IMR-90 (cell line): ENCODE data around the gene PYCR2. TPM values are rescaled to one million over a fixed set of nuclear protein-coding genes. Genes with fewer than 3 reads are reported as not detected.

Experiments
- ATAC-seq: fragments of 200-7000 bp; cut with Tn5 transposase; 2 replicates; pipeline ENCODE4 v1.9.1; 2020; ENCODE audit warnings: low read depth, mild to moderate bottlenecking, moderate library complexity
- BruUV-seq: library from RNA; stranded (reverse); fragments of 400-500 nt; replicated peaks from 2 replicates; lab custom pipeline; 2021; lab: Mats Ljungman, UMichigan
- CTCF ChIA-PET: fragments of 300-600 bp; formaldehyde crosslinking; extraction: SDS; loops from one replicate; lab custom pipeline; 2021; ENCODE audit warnings: antibody characterized with exemption; lab: Yijun Ruan, JAX
- POLR2A ChIA-PET: fragments of 300-600 bp; sonication (Branson Sonifier 250); formaldehyde crosslinking; loops from one replicate; lab custom pipeline; 2022; ENCODE audit warnings: antibody characterized with exemption; ENCODE audit not compliant: unreplicated experiment; lab: Charles Lee
- DNase-seq: peaks from one replicate; pipeline ENCODE4 v3.0.0; 2013
- H2AFZ ChIP-seq: replicated peaks from 2 replicates; pipeline ENCODE3; 2013; ENCODE audit warnings: low read length, mild to moderate bottlenecking; ENCODE audit not compliant: poor library complexity
- H2AK5ac ChIP-seq: 2 replicates; pipeline ENCODE4 v1.6.1; 2013; ENCODE audit warnings: low read depth, low read length, inconsistent platforms
- H2AK9ac ChIP-seq: replicated peaks from 2 replicates; pipeline ENCODE3; 2013; ENCODE audit warnings: mild to moderate bottlenecking, low read depth, low read length, moderate library complexity; ENCODE audit not compliant: poor library complexity
- H2BK120ac ChIP-seq: 2 replicates; pipeline ENCODE4 v1.6.1; 2013; ENCODE audit warnings: low read depth, low read length, inconsistent platforms
- H2BK15ac ChIP-seq: 3 replicates; pipeline ENCODE4 v1.6.1; 2013; ENCODE audit warnings: low read depth, low read length, inconsistent platforms
- H2BK20ac ChIP-seq: 2 replicates; pipeline ENCODE4 v1.6.1; 2013; ENCODE audit warnings: low read depth, mild to moderate bottlenecking, inconsistent platforms, low read length, moderate library complexity
- H2BK5ac ChIP-seq: 2 replicates; pipeline ENCODE4 v1.6.1; 2013; ENCODE audit warnings: mild to moderate bottlenecking, low read depth, low read length, inconsistent platforms; ENCODE audit not compliant: poor library complexity, severe bottlenecking
- H3K14ac ChIP-seq: replicated peaks from 2 replicates; pipeline ENCODE4 v1.6.1; 2013; ENCODE audit warnings: low read depth, low read length, inconsistent platforms
- H3K18ac ChIP-seq: 2 replicates; pipeline ENCODE4 v1.6.1; 2013; ENCODE audit warnings: low read depth, low read length, control low read depth
- H3K23ac ChIP-seq: 2 replicates; pipeline ENCODE4 v1.6.1; 2013; ENCODE audit warnings: low read depth, low read length, inconsistent platforms
- H3K27ac ChIP-seq: 2 replicates; pipeline ENCODE4 v1.5.1; 2013; ENCODE audit warnings: mild to moderate bottlenecking, control low read depth, low read length; ENCODE audit not compliant: insufficient read depth
- H3K27me3 ChIP-seq: 2 replicates; pipeline ENCODE4 v1.6.1; 2013; ENCODE audit warnings: low read length; ENCODE audit not compliant: control insufficient read depth, insufficient read depth
- H3K36me3 ChIP-seq: 2 replicates; pipeline ENCODE4 v1.6.1; 2013; ENCODE audit warnings: low read length, mixed read lengths; ENCODE audit not compliant: control insufficient read depth, insufficient read depth
- H3K4ac ChIP-seq: 2 replicates; pipeline ENCODE4 v1.6.1; 2013; ENCODE audit warnings: low read depth, low read length, inconsistent platforms
- H3K4me1 ChIP-seq: 2 replicates; pipeline ENCODE4 v1.6.1; 2013; ENCODE audit warnings: low read length, mixed read lengths; ENCODE audit not compliant: control insufficient read depth, insufficient read depth
- H3K4me2 ChIP-seq: 2 replicates; pipeline ENCODE4 v1.6.1; 2013; ENCODE audit warnings: low read depth, mild to moderate bottlenecking, control low read depth, low read length, moderate library complexity
- H3K4me3 ChIP-seq: 2 replicates; pipeline ENCODE4 v1.5.1; 2013; ENCODE audit warnings: low read depth, mild to moderate bottlenecking, control low read depth, low read length, moderate library complexity; ENCODE audit not compliant: insufficient read depth
- H3K56ac ChIP-seq: 2 replicates; pipeline ENCODE4 v1.6.1; 2013; ENCODE audit warnings: low read length, inconsistent platforms; ENCODE audit not compliant: insufficient read depth; ENCODE audit errors: extremely low read depth
- H3K79me1 ChIP-seq, 2 experiments: 2 replicates each; pipeline ENCODE4 v1.6.1; 2013; ENCODE audit warnings: low read length in 2 of 2, inconsistent platforms in 1 of 2, low read depth in 1 of 2
- H3K9ac ChIP-seq: 2 replicates; pipeline ENCODE4 v1.6.1; 2013; ENCODE audit warnings: low read depth, low read length, control low read depth
- H3K9me1 ChIP-seq: 2 replicates; pipeline ENCODE4 v1.6.1; 2013; ENCODE audit warnings: low read length, inconsistent platforms; ENCODE audit not compliant: insufficient read depth
- H3K9me3 ChIP-seq: 2 replicates; pipeline ENCODE4 v1.6.1; 2013; ENCODE audit warnings: low read length; ENCODE audit not compliant: control insufficient read depth, insufficient read depth
- H4K20me1 ChIP-seq: 2 replicates; pipeline ENCODE4 v1.6.1; 2013; ENCODE audit warnings: low read length, inconsistent platforms; ENCODE audit not compliant: insufficient read depth
- H4K5ac ChIP-seq: 2 replicates; pipeline ENCODE4 v1.6.1; 2013; ENCODE audit warnings: mild to moderate bottlenecking, low read depth, low read length, control low read depth
- H4K8ac ChIP-seq, 2 experiments: 2 replicates each; pipeline ENCODE4 v1.6.1; 2013; ENCODE audit warnings: low read depth in 2 of 2, low read length in 2 of 2, control low read depth in 1 of 2, inconsistent platforms in 1 of 2
- H4K91ac ChIP-seq: 2 replicates; pipeline ENCODE4 v1.6.1; 2013; ENCODE audit warnings: low read depth, low read length, inconsistent platforms; ENCODE audit not compliant: insufficient read depth
- BHLHE40 ChIP-seq: fragments of 150-350 bp; IDR thresholded peaks from 2 replicates; pipeline ENCODE4 v1.6.1; 2016; ENCODE audit warnings: mild to moderate bottlenecking, low read depth, low read length
- CEBPB ChIP-seq: IDR thresholded peaks from 2 replicates; pipeline ENCODE4 v1.6.1; 2012; ENCODE audit warnings: low read depth, low read length, improper control_type of control experiment
- CHD1 ChIP-seq: IDR thresholded peaks from 2 replicates; pipeline ENCODE4 v1.6.1; 2012; ENCODE audit warnings: low read depth, low read length, improper control_type of control experiment
- FOS ChIP-seq: fragments of 150-350 bp; IDR thresholded peaks from 2 replicates; pipeline ENCODE4 v1.6.1; 2016; ENCODE audit warnings: low read depth, low read length
- MAFK ChIP-seq: IDR thresholded peaks from 2 replicates; pipeline ENCODE4 v1.6.1; 2012; ENCODE audit warnings: low read depth, low read length, improper control_type of control experiment
- MAZ ChIP-seq: IDR thresholded peaks from 2 replicates; pipeline ENCODE4 v1.6.1; 2012; ENCODE audit warnings: low read depth, mild to moderate bottlenecking, low read length, improper control_type of control experiment, moderate library complexity, borderline replicate concordance
- MXI1 ChIP-seq: IDR thresholded peaks from 2 replicates; pipeline ENCODE4 v1.6.1; 2012; ENCODE audit warnings: low read depth, mild to moderate bottlenecking, low read length, moderate library complexity, borderline replicate concordance
- NFE2L2 ChIP-seq: fragments of 150-350 bp; IDR thresholded peaks from 2 replicates; pipeline ENCODE4 v1.6.1; 2016; ENCODE audit warnings: low read depth, mild to moderate bottlenecking, low read length
- POLR2A ChIP-seq: IDR thresholded peaks from 2 replicates; pipeline ENCODE4 v1.6.1; 2012; ENCODE audit warnings: mild to moderate bottlenecking, low read depth, low read length
- RAD21 ChIP-seq: IDR thresholded peaks from 2 replicates; pipeline ENCODE4 v1.6.1; 2012; ENCODE audit warnings: low read length, improper control_type of control experiment
- RCOR1 ChIP-seq: IDR thresholded peaks from 2 replicates; pipeline ENCODE4 v1.6.1; 2012; ENCODE audit warnings: mild to moderate bottlenecking, low read length, improper control_type of control experiment; ENCODE audit not compliant: insufficient replicate concordance
- RFX5 ChIP-seq: IDR thresholded peaks from 2 replicates; pipeline ENCODE4 v1.8.0; 2012; ENCODE audit warnings: low read depth, mild to moderate bottlenecking, low read length, moderate library complexity
- SMC3 ChIP-seq: fragments of 150-350 bp; IDR thresholded peaks from 2 replicates; pipeline ENCODE4 v1.6.1; 2016; ENCODE audit warnings: low read depth, mild to moderate bottlenecking, antibody characterized with exemption, low read length, moderate library complexity
- WGBS, 2 experiments: methylation state at CpG; one replicate each; pipeline versions ENCODE4 v1.1.5 to v1.1.7; 2013; ENCODE audit warnings: missing lambda C conversion rate in 2 of 2; ENCODE audit not compliant: insufficient read length in 1 of 2; ENCODE audit errors: extremely low coverage in 2 of 2; 5-methylcytosine and 5-hydroxymethylcytosine counted together
- dilution Hi-C: fragments of 300-500 bp; cut with HindIII; formaldehyde crosslinking; loops from one replicate; pipeline ENCODE4 v1.14.3; 2018; ENCODE audit warnings: low sequenced_read_pairs; ENCODE audit not compliant: unreplicated experiment
- in situ Hi-C: fragments of 300-500 bp; cut with MboI; formaldehyde crosslinking; loops from 3 replicates; pipeline ENCODE4 v1.14.3; 2019; ENCODE audit warnings: low sequenced_read_pairs, inconsistent platforms, mixed read lengths
- intact Hi-C: fragments of 100-400 bp; cut with micrococcal nuclease; formaldehyde crosslinking; loops from 2 replicates; pipeline ENCODE4 v1.10.0; 2022
- polyA plus RNA-seq, 3 experiments: library from polyadenylated mRNA; depleted of rRNA; stranded (reverse); fragments of >200 nt; gene quantifications; 2 replicates each; pipeline ENCODE4 v1.2.3, GENCODE V29; 2012; ENCODE audit warnings: low replicate concordance in 1 of 3
- total RNA-seq: library from RNA; depleted of rRNA; stranded (reverse); fragments of >200 nt; gene quantifications from 2 replicates; pipeline ENCODE4 v1.2.3, GENCODE V29; 2012
- TF ChIP-seq, protein P1 (sequence below): fragments of 150-350 bp; IDR thresholded peaks from 2 replicates; pipeline ENCODE4 v1.6.1; 2017; ENCODE audit warnings: mild to moderate bottlenecking, antibody characterized with exemption, low read length, low read depth
- TF ChIP-seq, protein P2 (sequence below): fragments of 150-350 bp; IDR thresholded peaks from 2 replicates; pipeline ENCODE4 v1.6.1; 2016; ENCODE audit warnings: low read depth, mild to moderate bottlenecking, low read length, moderate library complexity, borderline replicate concordance
- TF ChIP-seq, protein P3 (sequence below): conservative IDR thresholded peaks from 2 replicates; pipeline ENCODE4 v1.5.1; 2012; ENCODE audit warnings: mild to moderate bottlenecking, low read depth, low read length, improper control_type of control experiment

The PYCR2 gene
- total and polyA plus RNA-seq, 2 of the 4 experiments (the other 2 are of a cell fraction) = 34.4 to 68.1 TPM

DNA sequence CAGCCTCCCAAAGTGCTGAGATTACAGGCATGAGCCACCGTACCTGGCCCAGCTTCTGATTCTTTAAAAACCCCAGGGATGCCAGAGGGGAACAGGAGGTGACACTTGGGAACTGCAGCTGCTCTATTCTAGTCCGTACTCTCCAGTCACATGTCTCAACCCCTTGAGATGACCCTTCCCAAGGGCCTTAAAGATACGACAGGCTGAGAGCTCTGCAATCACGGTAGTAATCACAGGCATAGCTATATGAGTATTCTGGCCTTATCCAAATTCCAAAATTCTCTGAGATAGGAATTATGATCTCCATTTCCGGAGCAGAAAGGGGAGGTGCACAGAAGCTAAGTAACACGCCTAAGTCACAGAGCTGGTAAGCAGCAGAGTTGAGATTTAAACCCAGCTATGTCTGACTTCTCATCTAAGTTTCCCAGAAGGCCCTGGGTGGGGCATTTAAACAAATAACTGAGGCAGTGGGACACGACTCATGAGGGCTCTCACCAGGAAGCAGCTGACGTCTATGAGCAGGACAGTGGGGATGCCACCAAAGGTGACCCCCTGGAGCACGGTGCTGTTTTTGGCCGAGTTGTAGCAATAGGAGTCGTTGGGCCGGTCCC, 47.0 kb downstream of the PYCR2 start:
- Histone ChIP-seq H3K14ac (no peak overlapping the region), H3K18ac (no peak overlapping the region), H3K9me1 (peaks cover 14% of the 10 kb centered on the region), H2AFZ (peak overlapping the region; percentile 48), H2BK15ac (no peak overlapping the region), H3K36me3 (peaks cover 26% of the 10 kb centered on the region), H2BK20ac (no peak overlapping the region), H4K91ac (no peak overlapping the region), H3K27me3 (no peaks in the 10 kb centered on the region), H2BK5ac (no peak overlapping the region), H3K9ac (no peak overlapping the region), H3K9me3 (no peaks in the 10 kb centered on the region), H3K4ac (no peak overlapping the region), H2AK9ac (peak overlapping the region; percentile 51), H3K23ac (no peak overlapping the region), H2AK5ac (no peak overlapping the region), H4K20me1 (peaks cover 35% of the 10 kb centered on the region), H3K56ac (no peak overlapping the region), H3K4me1 (peaks cover 9% of the 10 kb centered on the region; the same call in 1 of the 2 replicates), H4K5ac (no peak overlapping the region), H2BK120ac (no peak overlapping the region), H3K27ac (no peak overlapping the region), H4K8ac (no peak overlapping the region), H3K4me2 (no peak overlapping the region), H3K79me1 (peaks cover 21 to 77% of the 10 kb centered on the region in 2 experiments), H3K4me3 (no peak overlapping the region)
- no peak for TF ChIP-seq NFE2L2
- TF ChIP-seq MAFK = no peak
- TF ChIP-seq CEBPB = no peak
- TF ChIP-seq, protein P1, sequence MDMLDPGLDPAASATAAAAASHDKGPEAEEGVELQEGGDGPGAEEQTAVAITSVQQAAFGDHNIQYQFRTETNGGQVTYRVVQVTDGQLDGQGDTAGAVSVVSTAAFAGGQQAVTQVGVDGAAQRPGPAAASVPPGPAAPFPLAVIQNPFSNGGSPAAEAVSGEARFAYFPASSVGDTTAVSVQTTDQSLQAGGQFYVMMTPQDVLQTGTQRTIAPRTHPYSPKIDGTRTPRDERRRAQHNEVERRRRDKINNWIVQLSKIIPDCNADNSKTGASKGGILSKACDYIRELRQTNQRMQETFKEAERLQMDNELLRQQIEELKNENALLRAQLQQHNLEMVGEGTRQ = no peak
- TF ChIP-seq RCOR1 = no peak
- TF ChIP-seq RAD21 = no peak
- no peak for TF ChIP-seq RFX5
- TF ChIP-seq FOS = no peak
- TF ChIP-seq CHD1 = no peak
- TF ChIP-seq, protein P2, sequence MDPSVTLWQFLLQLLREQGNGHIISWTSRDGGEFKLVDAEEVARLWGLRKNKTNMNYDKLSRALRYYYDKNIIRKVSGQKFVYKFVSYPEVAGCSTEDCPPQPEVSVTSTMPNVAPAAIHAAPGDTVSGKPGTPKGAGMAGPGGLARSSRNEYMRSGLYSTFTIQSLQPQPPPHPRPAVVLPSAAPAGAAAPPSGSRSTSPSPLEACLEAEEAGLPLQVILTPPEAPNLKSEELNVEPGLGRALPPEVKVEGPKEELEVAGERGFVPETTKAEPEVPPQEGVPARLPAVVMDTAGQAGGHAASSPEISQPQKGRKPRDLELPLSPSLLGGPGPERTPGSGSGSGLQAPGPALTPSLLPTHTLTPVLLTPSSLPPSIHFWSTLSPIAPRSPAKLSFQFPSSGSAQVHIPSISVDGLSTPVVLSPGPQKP = no peak
- TF ChIP-seq MXI1 = no peak
- TF ChIP-seq BHLHE40 = no peak
- no peak for TF ChIP-seq POLR2A
- no peak for TF ChIP-seq SMC3
- no peak for TF ChIP-seq MAZ
- TF ChIP-seq, protein P3, sequence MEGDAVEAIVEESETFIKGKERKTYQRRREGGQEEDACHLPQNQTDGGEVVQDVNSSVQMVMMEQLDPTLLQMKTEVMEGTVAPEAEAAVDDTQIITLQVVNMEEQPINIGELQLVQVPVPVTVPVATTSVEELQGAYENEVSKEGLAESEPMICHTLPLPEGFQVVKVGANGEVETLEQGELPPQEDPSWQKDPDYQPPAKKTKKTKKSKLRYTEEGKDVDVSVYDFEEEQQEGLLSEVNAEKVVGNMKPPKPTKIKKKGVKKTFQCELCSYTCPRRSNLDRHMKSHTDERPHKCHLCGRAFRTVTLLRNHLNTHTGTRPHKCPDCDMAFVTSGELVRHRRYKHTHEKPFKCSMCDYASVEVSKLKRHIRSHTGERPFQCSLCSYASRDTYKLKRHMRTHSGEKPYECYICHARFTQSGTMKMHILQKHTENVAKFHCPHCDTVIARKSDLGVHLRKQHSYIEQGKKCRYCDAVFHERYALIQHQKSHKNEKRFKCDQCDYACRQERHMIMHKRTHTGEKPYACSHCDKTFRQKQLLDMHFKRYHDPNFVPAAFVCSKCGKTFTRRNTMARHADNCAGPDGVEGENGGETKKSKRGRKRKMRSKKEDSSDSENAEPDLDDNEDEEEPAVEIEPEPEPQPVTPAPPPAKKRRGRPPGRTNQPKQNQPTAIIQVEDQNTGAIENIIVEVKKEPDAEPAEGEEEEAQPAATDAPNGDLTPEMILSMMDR = no peak
- ChIA-PET CTCF (no interaction called here), POLR2A (no interaction called here)
- dilution Hi-C loops (no loop called here), in situ Hi-C loops (no loop called here), intact Hi-C loops (no loop called here)
- no peak for DNase-seq
- BruUV-seq = no TSS peak
- no peak for ATAC-seq
- 100% methylated on average over 2 of the region's 12 CpGs; no CpG with 5 or more reads in 1 of the 2 experiments for WGBS, 2 experiments
